SIG-M5 treated with dmso at 0.1 percent for 504 hours (cell line): ENCODE data around the gene TAS2R39.

ENCODE experiments used
- DNase-seq: peaks from one replicate; lab custom pipeline; 2025; ENCODE audit not compliant: unreplicated experiment; lab: John Stamatoyannopoulos, UW

The TAS2R39 gene

GRCh38 chr7:143214789-143215679 lies 31.8 kb downstream of the TAS2R39 start:
- peak; percentile 86 for DNase-seq

GRCh38 chr7:143216151-143216550 lies 32.9 kb downstream of the TAS2R39 start:
- no peak for DNase-seq

GRCh38 chr7:143216686-143217085 lies 33.5 kb downstream of the TAS2R39 start:
- DNase-seq, result no peak

GRCh38 chr7:143217806-143218205 lies 34.6 kb downstream of the TAS2R39 start:
- no peak for DNase-seq

GRCh38 chr7:143221286-143221685 lies 38.1 kb downstream of the TAS2R39 start:
- DNase-seq, result no peak

GRCh38 chr7:143221737-143222136 lies 38.5 kb downstream of the TAS2R39 start, which contains the start of gene TAS2R40:
Gene TAS2R40, plus strand, starts transcription at chr7:143222037. Its CDS starts 42 bp downstream, at chr7:143222079.
- no peak for DNase-seq

GRCh38 chr7:143222782-143223181 lies 39.6 kb downstream of the TAS2R39 start:
- DNase-seq, result peak; percentile 87

GRCh38 chr7:143223784-143224183 lies 40.6 kb downstream of the TAS2R39 start:
- DNase-seq, result peak; percentile 4

- DNase-seq, result no peak
Observed at GRCh38 chr7:143225047-143225446, 41.8 kb downstream of the TAS2R39 start.

- DNase-seq, result no peak
Observed at GRCh38 chr7:143227806-143228205, 44.6 kb downstream of the TAS2R39 start.

- no peak for DNase-seq
Observed at GRCh38 chr7:143229054-143229790, 46.0 kb downstream of the TAS2R39 start.

- DNase-seq, result no peak
Observed at GRCh38 chr7:143230602-143231457, 47.6 kb downstream of the TAS2R39 start.
